Sigmoid colon (tissue), 7 donors: ENCODE data around the gene RGS14. TPM values are rescaled to one million over a fixed set of nuclear protein-coding genes. Genes with fewer than 3 reads are reported as not detected.

Source experiments
- DNase-seq: peaks from one replicate; pipeline ENCODE4 v3.0.0-alpha.2; 2019
- H3K27ac ChIP-seq, 4 donors: fragments of 200-600 bp; sonication (generic); one replicate each; pipeline ENCODE4 v1.5.1; 2016 to 2019; ENCODE audit warnings: mild to moderate bottlenecking in 1 of 4
- H3K27me3 ChIP-seq, 3 donors: fragments of 200-600 bp; sonication (generic); one replicate each; pipeline ENCODE4 v1.5.1; 2019; ENCODE audit warnings: mild to moderate bottlenecking in 1 of 3
- H3K36me3 ChIP-seq, 4 donors: fragments of 200-600 bp; sonication (generic); one replicate each; pipeline ENCODE4 v1.5.1; 2016 to 2019
- H3K4me1 ChIP-seq, 4 donors: fragments of 200-600 bp; sonication (generic); one replicate each; pipeline ENCODE4 v1.5.1; 2017 to 2019
- H3K4me3 ChIP-seq, 4 donors: fragments of 200-600 bp; sonication (generic); one replicate each; pipeline ENCODE4 v1.5.1; 2017 to 2019; ENCODE audit warnings: mild to moderate bottlenecking in 2 of 4, moderate library complexity in 1 of 4
- H3K9me3 ChIP-seq, 4 donors: fragments of 200-600 bp in 3 of 4; sonication (generic) in 3 of 4; one replicate each; pipeline versions ENCODE4 v1.5.1 to v1.6.1; 2013 to 2019
- EP300 ChIP-seq, 4 donors: sonication (generic); formaldehyde crosslinking; IDR thresholded peaks; one replicate each; pipeline ENCODE4 v1.6.1; 2017; ENCODE audit warnings: antibody characterized with exemption in 4 of 4
- POLR2A ChIP-seq, 2 donors: fragments of 450-650 bp; IDR thresholded peaks; one replicate each; pipeline ENCODE4 v1.6.1; 2016; ENCODE audit warnings: antibody characterized with exemption in 2 of 2, mild to moderate bottlenecking in 2 of 2, moderate library complexity in 2 of 2
- POLR2AphosphoS5 ChIP-seq, 4 donors: sonication (generic); formaldehyde crosslinking; IDR thresholded peaks; one replicate each; pipeline ENCODE4 v1.6.1; 2017; ENCODE audit warnings: antibody characterized with exemption in 4 of 4
- WGBS, 2 donors: extraction: QIAGEN DNeasy Blood & Tissue Kit; methylation state at CpG; one replicate each; pipeline ENCODE4 v1.1.7; 2013; 5-methylcytosine and 5-hydroxymethylcytosine counted together
- intact Hi-C: fragments of 100-400 bp; cut with DNase I; formaldehyde crosslinking; loops from one replicate; pipeline ENCODE4 v1.15.1; 2023
- polyA plus RNA-seq, 3 donors: library from polyadenylated mRNA; stranded (reverse); fragments of 200-250 nt; gene quantifications; one replicate each; pipeline ENCODE4 v1.2.3, GENCODE V29; 2013
- total RNA-seq, 4 donors: library from RNA; depleted of rRNA; stranded (reverse); fragments of >200 nt; gene quantifications; one replicate each; pipeline ENCODE4 v1.1.0, GENCODE V29; 2016
- TF ChIP-seq, protein P1 (sequence below), 4 experiments: fragments of 450-650 bp in 3 of 4; fragments of 200-600 bp in 1 of 4; IDR thresholded peaks; one replicate each; pipeline ENCODE4 v1.5.1; 2016 to 2019; ENCODE audit warnings: antibody characterized with exemption in 4 of 4, mild to moderate bottlenecking in 3 of 4, moderate library complexity in 2 of 4
- donor health status: healthy with polysubstance abuse.
- donor health status: Bipolar disorder and iron deficiency.
- donor health status: healthy.

RGS14 gene
- total and polyA plus RNA-seq, 7 donors, result 9.6 to 26.6 (median 16.2) TPM

- DNase-seq, result no peak
- Histone ChIP-seq H3K4me1 (peaks cover 0 to 7% (median 0%) of the 10 kb centered on the region in 4 donors), H3K36me3 (no peaks in the 10 kb centered on the region), H3K27ac (no peak overlapping the region), H3K27me3 (peaks cover 0 to under 1% (median 0%) of the 10 kb centered on the region in 3 donors), H3K4me3 (no peak overlapping the region), H3K9me3 (no peaks in the 10 kb centered on the region)
- intact Hi-C loops, result no loop called here
- TF ChIP-seq EP300 (IDR thresholded peaks at IDR 0.05) (no peak), POLR2A (IDR thresholded peaks at IDR 0.05) (no peak), POLR2AphosphoS5 (IDR thresholded peaks at IDR 0.05) (no peak)
- TF ChIP-seq, protein P1, sequence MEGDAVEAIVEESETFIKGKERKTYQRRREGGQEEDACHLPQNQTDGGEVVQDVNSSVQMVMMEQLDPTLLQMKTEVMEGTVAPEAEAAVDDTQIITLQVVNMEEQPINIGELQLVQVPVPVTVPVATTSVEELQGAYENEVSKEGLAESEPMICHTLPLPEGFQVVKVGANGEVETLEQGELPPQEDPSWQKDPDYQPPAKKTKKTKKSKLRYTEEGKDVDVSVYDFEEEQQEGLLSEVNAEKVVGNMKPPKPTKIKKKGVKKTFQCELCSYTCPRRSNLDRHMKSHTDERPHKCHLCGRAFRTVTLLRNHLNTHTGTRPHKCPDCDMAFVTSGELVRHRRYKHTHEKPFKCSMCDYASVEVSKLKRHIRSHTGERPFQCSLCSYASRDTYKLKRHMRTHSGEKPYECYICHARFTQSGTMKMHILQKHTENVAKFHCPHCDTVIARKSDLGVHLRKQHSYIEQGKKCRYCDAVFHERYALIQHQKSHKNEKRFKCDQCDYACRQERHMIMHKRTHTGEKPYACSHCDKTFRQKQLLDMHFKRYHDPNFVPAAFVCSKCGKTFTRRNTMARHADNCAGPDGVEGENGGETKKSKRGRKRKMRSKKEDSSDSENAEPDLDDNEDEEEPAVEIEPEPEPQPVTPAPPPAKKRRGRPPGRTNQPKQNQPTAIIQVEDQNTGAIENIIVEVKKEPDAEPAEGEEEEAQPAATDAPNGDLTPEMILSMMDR (IDR thresholded peaks at IDR 0.05), result no peak
- WGBS, 2 donors, result 89 to 94% methylated on average over 9 of the region's 9 CpGs
Measured at GRCh38 chr5:177383181-177383580, 25.5 kb downstream of the RGS14 start.

DNA sequence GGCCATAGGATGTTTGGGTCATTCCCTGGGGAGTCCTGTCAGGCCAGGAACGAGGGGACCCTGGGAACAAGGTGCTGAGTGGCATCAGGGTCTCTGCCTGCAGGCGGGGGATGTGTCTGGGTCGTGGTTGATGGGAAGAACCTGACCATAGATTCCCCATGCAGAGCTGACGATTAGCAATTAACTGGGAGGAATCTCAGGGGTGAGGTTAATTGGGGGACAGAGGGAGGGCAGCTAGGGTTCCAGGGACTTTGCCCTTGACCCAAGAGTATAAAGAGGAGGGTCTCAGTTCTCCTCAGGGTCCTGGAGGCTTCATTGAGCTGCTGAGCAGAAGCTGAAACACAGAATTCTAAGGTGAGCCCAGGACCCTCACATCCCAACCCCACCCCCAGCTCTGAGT lies 26.4 kb downstream of the RGS14 start, which contains the start of gene SLC34A1:
TSS of gene SLC34A1 (plus strand) at position 301 of the 400 bp plus-strand sequence. CDS start 1,308 bp downstream, outside the sequence.
- Histone ChIP-seq H3K4me3 (no peak within 1 kb of the TSS), H3K27me3 (peaks cover 0 to 4% (median 0%) of the 10 kb centered on the region in 3 donors), H3K36me3 (no peaks in the 10 kb centered on the region), H3K4me1 (peaks cover 0 to 7% (median 0%) of the 10 kb centered on the region in 4 donors), H3K27ac (no peak within 1 kb of the TSS), H3K9me3 (no peaks in the 10 kb centered on the region)
- TF ChIP-seq POLR2AphosphoS5 (IDR thresholded peaks at IDR 0.05) (no peak), POLR2A (IDR thresholded peaks at IDR 0.05) (no peak), EP300 (IDR thresholded peaks at IDR 0.05) (no peak)
- TF ChIP-seq, protein P1 (IDR thresholded peaks at IDR 0.05), result no peak
- intact Hi-C loops, result no loop called here
- 58 to 66% methylated on average over 4 of the region's 4 CpGs for WGBS, 2 donors
- DNase-seq, result no peak

GRCh38 chr5:177385720-177386119 lies 28.0 kb downstream of the RGS14 start:
- 66 to 73% methylated on average over 11 of the region's 11 CpGs for WGBS, 2 donors
- no peaks in the 10 kb centered on the region for H3K9me3 ChIP-seq
- DNase-seq, result no peak
- TF ChIP-seq POLR2A (IDR thresholded peaks at IDR 0.05), result no peak
- no peak for TF ChIP-seq POLR2AphosphoS5 (IDR thresholded peaks at IDR 0.05)
- no peak for TF ChIP-seq EP300 (IDR thresholded peaks at IDR 0.05)
- TF ChIP-seq, protein P1 (IDR thresholded peaks at IDR 0.05), result no peak
- intact Hi-C loops, result no loop called here
- H3K27ac ChIP-seq, result no peak overlapping the region
- peaks cover 0 to 7% (median 2%) of the 10 kb centered on the region in 4 donors for H3K4me1 ChIP-seq
- H3K36me3 ChIP-seq, result no peaks in the 10 kb centered on the region
- no peak overlapping the region for H3K4me3 ChIP-seq
- peaks cover 0 to 12% (median 4%) of the 10 kb centered on the region in 3 donors for H3K27me3 ChIP-seq

DNA sequence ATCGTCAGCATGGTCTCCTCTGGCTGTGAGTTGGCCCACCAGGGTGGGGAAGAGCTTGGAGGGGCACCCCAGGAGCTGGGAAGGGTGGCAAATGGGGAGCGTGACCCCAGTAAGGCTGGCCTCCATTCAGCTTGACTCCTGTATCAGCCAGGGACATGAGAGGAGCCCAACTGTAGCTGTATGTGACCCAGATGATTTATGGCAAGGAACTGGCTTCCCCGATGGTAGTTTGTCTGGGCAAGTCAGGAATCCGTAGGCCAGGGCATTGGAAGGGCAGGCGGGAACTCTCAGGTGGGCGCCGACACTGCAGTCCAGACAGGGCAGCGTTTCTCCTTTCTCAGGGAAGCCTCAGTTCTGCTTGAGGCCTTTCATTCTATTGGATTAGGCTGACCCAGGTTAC lies 28.8 kb downstream of the RGS14 start:
- TF ChIP-seq, protein P1 (IDR thresholded peaks at IDR 0.05), result no peak
- TF ChIP-seq POLR2A (IDR thresholded peaks at IDR 0.05), result no peak
- no peak for TF ChIP-seq POLR2AphosphoS5 (IDR thresholded peaks at IDR 0.05)
- TF ChIP-seq EP300 (IDR thresholded peaks at IDR 0.05), result no peak
- DNase-seq, result no peak
- 87 to 88% methylated on average over 8 of the region's 8 CpGs for WGBS, 2 donors
- Histone ChIP-seq H3K4me1 (peaks cover 0 to 7% (median 2%) of the 10 kb centered on the region in 4 donors), H3K4me3 (no peak overlapping the region), H3K9me3 (no peaks in the 10 kb centered on the region), H3K27ac (no peak overlapping the region), H3K27me3 (peaks cover 0 to 12% (median 4%) of the 10 kb centered on the region in 3 donors), H3K36me3 (no peaks in the 10 kb centered on the region)
- intact Hi-C loops, result no loop called here

GRCh38 chr5:177387405-177387804 lies 29.7 kb downstream of the RGS14 start:
- H3K4me1 ChIP-seq, result peaks cover 0 to 5% (median 2%) of the 10 kb centered on the region in 4 donors
- H3K27me3 ChIP-seq, result peaks cover 0 to 12% (median 4%) of the 10 kb centered on the region in 3 donors
- DNase-seq, result no peak
- H3K36me3 ChIP-seq, result no peaks in the 10 kb centered on the region
- H3K27ac ChIP-seq, result no peak overlapping the region
- intact Hi-C loops, result no loop called here
- no peaks in the 10 kb centered on the region for H3K9me3 ChIP-seq
- TF ChIP-seq, protein P1 (IDR thresholded peaks at IDR 0.05), result no peak
- TF ChIP-seq POLR2A (IDR thresholded peaks at IDR 0.05) (no peak), POLR2AphosphoS5 (IDR thresholded peaks at IDR 0.05) (no peak), EP300 (IDR thresholded peaks at IDR 0.05) (no peak)
- H3K4me3 ChIP-seq, result no peak overlapping the region
- 85 to 89% methylated on average over 14 of the region's 14 CpGs for WGBS, 2 donors
